Endothelial cell of umbilical vein (primary cell): ENCODE results near the gene SHISA5. TPM values are rescaled to one million over a fixed set of nuclear protein-coding genes. Genes with fewer than 3 reads are reported as not detected.

Experiments used
- BruUV-seq: library from RNA; stranded (reverse); fragments of 400-500 nt; replicated peaks from 2 replicates; lab custom pipeline; 2021; lab: Mats Ljungman, UMichigan
- CTCF ChIA-PET: fragments of 300-600, 350-600 bp; sonication (Branson Sonifier 250); formaldehyde crosslinking; loops from one replicate; lab custom pipeline; 2021; ENCODE audit warnings: antibody characterized with exemption, inconsistent platforms; lab: Charles Lee
- POLR2A ChIA-PET: fragments of 300-600, 350-600 bp; sonication (Branson Sonifier 250); formaldehyde crosslinking; loops from one replicate; lab custom pipeline; 2021; ENCODE audit warnings: antibody characterized with exemption, inconsistent platforms; lab: Charles Lee
- DNase-seq: peaks from one replicate; pipeline ENCODE4 v3.0.0-alpha.2; 2011; ENCODE audit warnings: low read depth, low spot score
- FAIRE-seq: peaks from 2 replicates; lab custom pipeline; 2011; peaks lifted over from hg19 to GRCh38; lab: Jason Lieb, UNC
- H2AFZ ChIP-seq: 2 replicates; pipeline ENCODE4 v1.6.0; 2012; ENCODE audit warnings: low read depth, low read length, control low read depth, inconsistent platforms
- H3K27ac ChIP-seq: 2 replicates; pipeline ENCODE4 v1.5.1; 2011; ENCODE audit warnings: low read depth, mild to moderate bottlenecking, control low read depth, low read length, moderate library complexity; ENCODE audit not compliant: insufficient read depth
- H3K27me3 ChIP-seq, 2 experiments: 2 replicates each; pipeline versions ENCODE4 v1.6.0 to v1.6.1; 2011; ENCODE audit warnings: low read length in 2 of 2, mixed read lengths in 1 of 2; ENCODE audit not compliant: control insufficient read depth in 2 of 2, insufficient read depth in 2 of 2
- H3K36me3 ChIP-seq, 2 experiments: 2 replicates in 1 of 2; 3 replicates in 1 of 2; pipeline ENCODE4 v1.5.1; 2011; ENCODE audit warnings: low read length in 2 of 2, mild to moderate bottlenecking in 1 of 2, moderate library complexity in 1 of 2; ENCODE audit not compliant: control insufficient read depth in 2 of 2, insufficient read depth in 2 of 2; ENCODE audit errors: extremely low read depth in 1 of 2
- H3K4me1 ChIP-seq: 3 replicates; pipeline ENCODE4 v1.5.1; 2011; ENCODE audit warnings: mild to moderate bottlenecking, low read length; ENCODE audit not compliant: control insufficient read depth, insufficient read depth; ENCODE audit errors: extremely low read depth
- H3K4me2 ChIP-seq: 2 replicates; pipeline ENCODE4 v1.6.1; 2011; ENCODE audit warnings: low read length, control low read depth, mixed read lengths; ENCODE audit not compliant: insufficient read depth
- H3K4me3 ChIP-seq, 3 experiments: fragments of 200-600 bp in 1 of 3; sonication (generic), shearing (Covaris generic) in 1 of 3; replicated peaks in 1 of 3; 2 replicates each; pipeline ENCODE4 v1.5.1; 2011 to 2016; ENCODE audit warnings: control low read depth in 3 of 3, low read length in 3 of 3, mild to moderate bottlenecking in 2 of 3, inconsistent platforms in 1 of 3, low read depth in 1 of 3, moderate library complexity in 1 of 3; ENCODE audit not compliant: insufficient read depth in 1 of 3
- H3K79me2 ChIP-seq: 2 replicates; pipeline ENCODE4 v1.6.0; 2012; ENCODE audit warnings: low read length, inconsistent platforms; ENCODE audit not compliant: control insufficient read depth, insufficient read depth
- H3K9ac ChIP-seq: replicated peaks from 2 replicates; pipeline ENCODE3; 2011; ENCODE audit warnings: low read length, control low read depth; ENCODE audit not compliant: insufficient read depth; ENCODE audit errors: extremely low read depth
- H3K9me1 ChIP-seq: replicated peaks from 3 replicates; pipeline ENCODE4 v1.6.0; 2011; ENCODE audit warnings: mild to moderate bottlenecking, low read length; ENCODE audit not compliant: control insufficient read depth, insufficient read depth; ENCODE audit errors: extremely low read depth
- H3K9me3 ChIP-seq: replicated peaks from 2 replicates; pipeline ENCODE4 v1.5.1; 2012; ENCODE audit warnings: low read length, inconsistent platforms; ENCODE audit not compliant: control insufficient read depth, insufficient read depth
- H4K20me1 ChIP-seq: replicated peaks from 2 replicates; pipeline ENCODE3; 2011; ENCODE audit warnings: mild to moderate bottlenecking, low read length; ENCODE audit not compliant: control insufficient read depth, insufficient read depth; ENCODE audit errors: extremely low read depth
- FOS ChIP-seq: IDR thresholded peaks from 2 replicates; pipeline ENCODE4 v1.6.1; 2011; ENCODE audit warnings: mild to moderate bottlenecking, low read length, moderate library complexity, borderline replicate concordance; ENCODE audit not compliant: insufficient read depth
- MYC ChIP-seq: IDR thresholded peaks from one replicate; pipeline ENCODE4 v1.6.1; 2011; ENCODE audit warnings: mild to moderate bottlenecking, low read depth, low read length
- POLR2A ChIP-seq: IDR thresholded peaks from 2 replicates; pipeline ENCODE4 v1.6.1; 2012; ENCODE audit warnings: low read depth, mild to moderate bottlenecking, control low read depth, low read length
- dilution Hi-C: fragments of 300-500 bp; cut with MboI; formaldehyde crosslinking; loops from one replicate; pipeline ENCODE4 v1.15.0; 2019; ENCODE audit warnings: low sequenced_read_pairs; ENCODE audit not compliant: extremely low pct_ligation_motif_present
- intact Hi-C: fragments of 100-400 bp; cut with micrococcal nuclease; formaldehyde crosslinking; loops from one replicate; pipeline ENCODE4 v1.10.0; 2022
- polyA plus RNA-seq, 4 experiments: library from polyadenylated mRNA; depleted of rRNA in 3 of 4; stranded (reverse) in 3 of 4; unstranded in 1 of 4; fragments of >200 nt; gene quantifications; 2 replicates each; pipeline versions ENCODE4 v1.2.1 to v1.2.3, GENCODE V29; 2011 to 2012; ENCODE audit warnings: missing spikeins in 1 of 4
- total RNA-seq: library from RNA; stranded (reverse); gene quantifications from 2 replicates; pipeline ENCODE4 v1.2.3, GENCODE V29; 2021
- TF ChIP-seq, protein P1 (sequence below), 2 donors: IDR thresholded peaks; 1 replicate in 1 of 2; 2 replicates in 1 of 2; pipeline ENCODE4 v1.5.1; 2011; ENCODE audit warnings: low read length in 2 of 2, mild to moderate bottlenecking in 2 of 2, moderate library complexity in 2 of 2, control low read depth in 1 of 2, inconsistent platforms in 1 of 2, low read depth in 1 of 2; ENCODE audit not compliant: insufficient read depth in 1 of 2; ENCODE audit errors: extremely low read depth in 1 of 2

The SHISA5 gene
- total and polyA plus RNA-seq, 2 donors (not counting 3 experiments of a cell fraction or from before 2014, with no cell fraction given), result 205 to 320 TPM

GRCh38 chr3:48548729-48549705 lies 45.0 kb upstream of the SHISA5 start:
- no peaks in the 10 kb centered on the region for H3K27me3 ChIP-seq
- POLR2A ChIA-PET, result no interaction called here
- FAIRE-seq (peak; percentile 95), DNase-seq (peak; percentile 75)
- H3K9me3 ChIP-seq, result no peaks in the 10 kb centered on the region
- intact Hi-C loops (loop anchor here (1.0 to 10.0 kb wide), 7 partner anchors 44 to 354 kb away; partner anchors contain the start of genes CCDC51, SHISA5 and TMA7), dilution Hi-C loops (no loop called here)
- CTCF ChIA-PET, result interaction anchor here (0.8 to 6.0 kb wide), 28 partner anchors 8 to 354 kb away, joined by 3 to 86 read pairs (median 6); partner anchors contain the start of genes ATRIP, CCDC51, PFKFB4 and SLC26A6
- H3K4me2 ChIP-seq, result no peak overlapping the region
- no peaks in the 10 kb centered on the region for H3K36me3 ChIP-seq
- H3K9ac ChIP-seq, result no peak overlapping the region
- TF ChIP-seq, protein P1, sequence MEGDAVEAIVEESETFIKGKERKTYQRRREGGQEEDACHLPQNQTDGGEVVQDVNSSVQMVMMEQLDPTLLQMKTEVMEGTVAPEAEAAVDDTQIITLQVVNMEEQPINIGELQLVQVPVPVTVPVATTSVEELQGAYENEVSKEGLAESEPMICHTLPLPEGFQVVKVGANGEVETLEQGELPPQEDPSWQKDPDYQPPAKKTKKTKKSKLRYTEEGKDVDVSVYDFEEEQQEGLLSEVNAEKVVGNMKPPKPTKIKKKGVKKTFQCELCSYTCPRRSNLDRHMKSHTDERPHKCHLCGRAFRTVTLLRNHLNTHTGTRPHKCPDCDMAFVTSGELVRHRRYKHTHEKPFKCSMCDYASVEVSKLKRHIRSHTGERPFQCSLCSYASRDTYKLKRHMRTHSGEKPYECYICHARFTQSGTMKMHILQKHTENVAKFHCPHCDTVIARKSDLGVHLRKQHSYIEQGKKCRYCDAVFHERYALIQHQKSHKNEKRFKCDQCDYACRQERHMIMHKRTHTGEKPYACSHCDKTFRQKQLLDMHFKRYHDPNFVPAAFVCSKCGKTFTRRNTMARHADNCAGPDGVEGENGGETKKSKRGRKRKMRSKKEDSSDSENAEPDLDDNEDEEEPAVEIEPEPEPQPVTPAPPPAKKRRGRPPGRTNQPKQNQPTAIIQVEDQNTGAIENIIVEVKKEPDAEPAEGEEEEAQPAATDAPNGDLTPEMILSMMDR (IDR thresholded peaks at IDR 0.05; ENCODE audit: extremely low read depth in 1 of 2, insufficient read depth in 1 of 2, low read depth in 1 of 2, low read length in 2 of 2), result peak; percentile 94 to 97
- no peak for TF ChIP-seq MYC
- TF ChIP-seq FOS, result no peak
- TF ChIP-seq POLR2A, result no peak
- no peak overlapping the region for H3K4me3 ChIP-seq
- BruUV-seq, result no TSS peak
- H3K79me2 ChIP-seq, result no peaks in the 10 kb centered on the region
- no peaks in the 10 kb centered on the region for H3K4me1 ChIP-seq
- no peak overlapping the region for H3K27ac ChIP-seq
- no peaks in the 10 kb centered on the region for H3K9me1 ChIP-seq
- no peaks in the 10 kb centered on the region for H4K20me1 ChIP-seq
- peak overlapping the region; percentile 29 for H2AFZ ChIP-seq
